DOHH2 (cell line): Measurements from ENCODE around the gene CDHR4.
"Not testable (repeated sequence)": the region's sequence is repeated elsewhere in the genome, so short reads cannot be mapped to it uniquely, and the experiment has no call there.

ENCODE experiments used
- CTCF ChIP-seq: fragments of 200-600 bp; sonication (generic); IDR thresholded peaks from one replicate; pipeline ENCODE4 v1.5.1; 2014; ENCODE audit warnings: antibody characterized with exemption, mild to moderate bottlenecking, low read depth, low read length; ENCODE audit not compliant: poor library complexity, severe bottlenecking
- EZH2phosphoT487 ChIP-seq: fragments of 200-600 bp; sonication (generic); IDR thresholded peaks from 2 replicates; pipeline ENCODE4 v1.6.1; 2017; ENCODE audit warnings: borderline replicate concordance, mild to moderate bottlenecking, antibody characterized with exemption, low read length, moderate library complexity, mixed read lengths

GRCh38 chr3:49782277-49782676 is 17.4 kb downstream of the CDHR4 start:
- TF ChIP-seq CTCF, EZH2phosphoT487: not testable (repeated sequence)
